ENCODE results near the gene RSPH10B. TPM values are rescaled to one million over a fixed set of nuclear protein-coding genes. Genes with fewer than 3 reads are reported as not detected.

RSPH10B gene
- total RNA-seq, 1 donor from 2014 or later = not detected

Other genes starting within 250 kb of the RSPH10B start
- gene RNF216, start 189.0 kb downstream of the RSPH10B start, total RNA-seq = 51.0 and 51.8 TPM in 2 replicates
- gene OCM, start 89.9 kb downstream of the RSPH10B start, total RNA-seq = not detected in 2 replicates
- 90.5 and 95.3 TPM in 2 replicates for gene CCZ1, start 72.0 kb downstream of the RSPH10B start, total RNA-seq
- 21.4 and 26.3 TPM in 2 replicates for gene PMS2, start 38.4 kb upstream of the RSPH10B start, total RNA-seq
- gene AIMP2, start 38.6 kb upstream of the RSPH10B start, total RNA-seq = 47.7 and 49.6 TPM in 2 replicates
- not detected in 2 replicates for gene ANKRD61, start 60.7 kb upstream of the RSPH10B start, total RNA-seq
- 83.1 and 89.7 TPM in 2 replicates for gene EIF2AK1, start 88.5 kb upstream of the RSPH10B start, total RNA-seq
- gene USP42, start 134.3 kb upstream of the RSPH10B start, total RNA-seq = 14.2 and 14.6 TPM in 2 replicates